GM23338 (cell line): ENCODE results near the gene TNFRSF12A. TPM values are rescaled to one million over a fixed set of nuclear protein-coding genes. Genes with fewer than 3 reads are reported as not detected.

Experiments
- ATAC-seq: fragments of 200-7000 bp; cut with Tn5 transposase; 3 replicates; pipeline ENCODE4 v1.9.1; 2020
- DNase-seq: peaks from one replicate; pipeline ENCODE4 v3.0.0-alpha.2; 2015; ENCODE audit warnings: low spot score
- H2AFZ ChIP-seq: fragments of 200-600 bp; sonication (generic); 2 replicates; pipeline ENCODE4 v1.8.0; 2016; ENCODE audit warnings: antibody characterized with exemption, mild to moderate bottlenecking, moderate library complexity
- H3F3A ChIP-seq: fragments of 200-600 bp; sonication (generic); replicated peaks from 2 replicates; pipeline ENCODE4 v1.8.0; 2017; ENCODE audit warnings: antibody characterized with exemption, mixed run types, low read depth
- H3K27ac ChIP-seq: fragments of 200-600 bp; sonication (generic); 2 replicates; pipeline ENCODE4 v1.6.1; 2016; ENCODE audit warnings: low read depth
- H3K27me3 ChIP-seq: fragments of 200-600 bp; sonication (generic); 2 replicates; pipeline ENCODE4 v1.8.0; 2016; ENCODE audit warnings: mild to moderate bottlenecking, mixed run types, moderate library complexity; ENCODE audit not compliant: insufficient read depth
- H3K36me3 ChIP-seq: fragments of 200-600 bp; sonication (generic); 2 replicates; pipeline ENCODE4 v1.8.0; 2016; ENCODE audit warnings: mild to moderate bottlenecking; ENCODE audit not compliant: insufficient read depth
- H3K4me1 ChIP-seq: fragments of 200-600 bp; sonication (generic); 2 replicates; pipeline ENCODE4 v1.8.0; 2016; ENCODE audit warnings: mild to moderate bottlenecking, moderate library complexity; ENCODE audit not compliant: insufficient read depth
- H3K4me2 ChIP-seq: fragments of 200-600 bp; sonication (generic); 2 replicates; pipeline ENCODE4 v1.7.1; 2017; ENCODE audit warnings: mixed run types
- H3K4me3 ChIP-seq: fragments of 200-600 bp; sonication (generic); 2 replicates; pipeline ENCODE4 v1.6.1; 2016; ENCODE audit warnings: mixed run types
- H3K79me2 ChIP-seq: fragments of 200-600 bp; sonication (generic); replicated peaks from 2 replicates; pipeline ENCODE4 v1.8.0; 2017; ENCODE audit warnings: mild to moderate bottlenecking; ENCODE audit not compliant: insufficient read depth
- H3K9me2 ChIP-seq: fragments of 200-600 bp; sonication (generic); 2 replicates; pipeline ENCODE4 v1.8.0; 2017; ENCODE audit not compliant: insufficient read depth
- H4K20me1 ChIP-seq: fragments of 200-600 bp; sonication (generic); replicated peaks from 2 replicates; pipeline ENCODE4 v1.8.0; 2017; ENCODE audit warnings: mild to moderate bottlenecking; ENCODE audit not compliant: insufficient read depth
- H3K27ac Mint-ChIP-seq: 2 replicates; pipeline ENCODE4 v1.8.0; 2020; ENCODE audit warnings: inconsistent platforms, mild to moderate bottlenecking, moderate library complexity, mixed read lengths
- H3K27me3 Mint-ChIP-seq: 3 replicates; pipeline ENCODE4 v1.8.0; 2022; ENCODE audit warnings: low read depth, mild to moderate bottlenecking, moderate library complexity, mixed read lengths, inconsistent platforms; ENCODE audit not compliant: insufficient read depth, poor library complexity
- H3K36me3 Mint-ChIP-seq: 3 replicates; pipeline ENCODE4 v1.8.0; 2021; ENCODE audit warnings: low read depth, mild to moderate bottlenecking, inconsistent platforms, moderate library complexity, mixed read lengths
- H3K4me1 Mint-ChIP-seq: 3 replicates; pipeline ENCODE4 v1.8.0; 2020; ENCODE audit warnings: mild to moderate bottlenecking, inconsistent platforms, mixed read lengths
- H3K4me3 Mint-ChIP-seq: 3 replicates; pipeline ENCODE4 v1.8.0; 2021; ENCODE audit warnings: moderate library complexity, mild to moderate bottlenecking, inconsistent platforms, mixed read lengths
- H3K9me3 Mint-ChIP-seq: 3 replicates; pipeline ENCODE4 v1.8.0; 2020; ENCODE audit warnings: moderate library complexity, mild to moderate bottlenecking, inconsistent platforms, mixed read lengths
- ETS1 ChIP-seq: IDR thresholded peaks from 2 replicates; pipeline ENCODE4 v1.6.1; 2016; ENCODE audit warnings: antibody characterized with exemption
- EZH2 ChIP-seq: fragments of 200-600 bp; sonication (generic); IDR thresholded peaks from one replicate; pipeline ENCODE4 v1.8.0; 2017; ENCODE audit warnings: antibody characterized with exemption, mild to moderate bottlenecking, low read depth; ENCODE audit not compliant: unreplicated experiment
- JUNB ChIP-seq: IDR thresholded peaks from one replicate; pipeline ENCODE4 v1.6.1; 2016; ENCODE audit warnings: antibody characterized with exemption; ENCODE audit not compliant: unreplicated experiment
- POLR2AphosphoS5 ChIP-seq: IDR thresholded peaks from 2 replicates; pipeline ENCODE4 v1.6.1; 2016; ENCODE audit warnings: antibody characterized with exemption, low read depth
- ZNF114 ChIP-seq: fragments of 250-450 bp; sonication (Bioruptor Pico); IDR thresholded peaks from 2 replicates; pipeline ENCODE4 v1.5.0; 2020; ENCODE audit warnings: mild to moderate bottlenecking, moderate library complexity
- ZNF331 ChIP-seq: fragments of 250-450 bp; sonication (Bioruptor Pico); IDR thresholded peaks from 2 replicates; pipeline ENCODE4 v1.5.0; 2020; ENCODE audit warnings: low read depth, mild to moderate bottlenecking, moderate library complexity
- ZNF462 ChIP-seq: fragments of 250-450 bp; sonication (Bioruptor Pico); IDR thresholded peaks from 2 replicates; pipeline ENCODE4 v1.5.0; 2020; ENCODE audit warnings: mild to moderate bottlenecking, moderate library complexity
- polyA plus RNA-seq: library from polyadenylated mRNA; unstranded; fragments of >200 nt; fragmentation: Nextera tagmentation; extraction: Ambion mirVana; gene quantifications from 2 replicates; pipeline ENCODE4 v1.2.1, GENCODE V29; 2016
- total RNA-seq: library from RNA; depleted of rRNA; stranded (reverse); fragments of >200 nt; shearing (Covaris generic); gene quantifications from 2 replicates; pipeline ENCODE4 v1.2.3, GENCODE V29; 2014

TNFRSF12A gene
- total and polyA plus RNA-seq, 2 experiments from 2014 or later, result 78.0 to 152 TPM

GRCh38 chr16:3032624-3033023, 12.5 kb downstream of the TNFRSF12A start:
- Histone ChIP-seq H2AFZ (no peak overlapping the region), H3K27ac (no peak overlapping the region), H4K20me1 (peaks cover 17% of the 10 kb centered on the region), H3K27me3 (peaks cover 16% of the 10 kb centered on the region), H3F3A (peaks cover 34% of the 10 kb centered on the region), H3K4me3 (no peak overlapping the region), H3K4me2 (no peak overlapping the region), H3K36me3 (no peaks in the 10 kb centered on the region), H3K9me2 (no peaks in the 10 kb centered on the region), H3K4me1 (peaks cover 32% of the 10 kb centered on the region), H3K79me2 (no peaks in the 10 kb centered on the region)
- TF ChIP-seq ZNF114 (CRISPR knock-in tag) (no peak), ZNF331 (CRISPR knock-in tag) (no peak), POLR2AphosphoS5 (no peak), ZNF462 (CRISPR knock-in tag) (no peak), JUNB (no peak), ETS1 (no peak), EZH2 (no peak)
- Mint-ChIP-seq H3K36me3 (peaks cover 28% of the 10 kb centered on the region), H3K27ac (no peak overlapping the region), H3K4me1 (peaks cover 31% of the 10 kb centered on the region), H3K9me3 (peaks cover 4% of the 10 kb centered on the region), H3K4me3 (no peak overlapping the region), H3K27me3 (peaks cover 29% of the 10 kb centered on the region)
- no peak for DNase-seq
- ATAC-seq, result no peak
